OCI-M2 (cell line): ENCODE results near the gene FAM24B.
"Not testable (repeated sequence)": the region's sequence is repeated elsewhere in the genome, so short reads cannot be mapped to it uniquely, and the experiment has no call there.

ENCODE experiments used
- DNase-seq: peaks from one replicate; lab custom pipeline; 2025; ENCODE audit not compliant: unreplicated experiment; lab: John Stamatoyannopoulos, UW

Gene FAM24B

DNA sequence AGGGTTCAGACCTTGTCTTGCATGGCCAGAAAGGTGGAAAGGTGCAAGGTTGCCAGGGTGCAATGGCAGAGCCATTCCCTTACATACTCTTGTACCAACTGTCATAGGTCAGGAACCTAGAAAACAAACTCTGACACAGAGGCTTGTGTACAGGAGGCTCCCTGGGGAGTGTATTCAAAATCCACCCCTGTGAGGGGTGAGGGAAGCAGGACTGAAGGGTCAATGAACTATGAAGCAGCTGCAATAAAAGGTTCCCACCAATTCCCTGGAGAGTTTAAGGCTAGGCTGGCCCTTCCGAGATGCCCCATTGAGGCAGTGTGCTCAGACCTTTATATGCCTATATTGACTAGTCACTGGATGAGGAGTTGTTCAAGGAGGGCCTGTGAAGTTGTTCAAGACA is 19.9 kb downstream of the FAM24B start:
- no peak for DNase-seq

DNA sequence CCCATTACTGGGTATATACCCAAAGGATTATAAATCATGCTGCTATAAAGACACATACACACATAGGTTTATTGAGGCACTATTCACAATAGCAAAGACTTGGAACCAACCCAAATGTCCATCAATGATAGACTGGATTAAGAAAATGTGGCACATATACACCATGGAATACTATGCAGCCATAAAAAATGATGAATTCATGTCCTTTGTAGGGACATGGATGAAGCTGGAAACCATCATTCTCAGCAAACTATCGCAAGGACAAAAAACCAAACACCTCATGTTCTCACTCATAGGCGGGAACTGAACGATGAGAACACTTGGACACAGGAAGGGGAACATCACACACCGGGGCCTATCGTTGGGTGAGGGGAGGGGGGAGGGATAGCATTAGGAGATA is 21.3 kb downstream of the FAM24B start:
- not testable (repeated sequence) for DNase-seq

DNA sequence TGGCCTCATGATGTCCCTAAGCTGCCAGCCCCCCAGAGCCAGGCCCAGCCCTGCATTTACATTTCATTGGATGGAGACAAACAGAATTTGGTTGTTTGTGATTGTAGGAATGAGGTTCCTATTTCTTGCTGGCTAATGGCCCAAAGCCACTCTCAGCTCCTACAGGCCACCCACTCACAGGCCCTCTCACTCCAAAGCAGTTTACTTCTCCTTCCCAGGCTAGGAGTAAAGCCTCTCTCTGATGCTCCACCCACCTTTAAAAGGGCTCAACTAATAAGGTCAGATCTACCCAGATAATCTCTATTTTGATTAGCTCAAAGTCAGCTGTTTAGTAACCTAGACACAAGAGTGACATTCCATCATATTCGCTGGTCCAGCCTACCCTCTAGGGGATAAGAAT is 22.5 kb downstream of the FAM24B start:
- DNase-seq: no peak

- DNase-seq: no peak
Observed at GRCh38 chr10:122855745-122856144, 23.6 kb downstream of the FAM24B start.

GRCh38 chr10:122854648-122855047 is 24.7 kb downstream of the FAM24B start:
- DNase-seq: no peak

DNA sequence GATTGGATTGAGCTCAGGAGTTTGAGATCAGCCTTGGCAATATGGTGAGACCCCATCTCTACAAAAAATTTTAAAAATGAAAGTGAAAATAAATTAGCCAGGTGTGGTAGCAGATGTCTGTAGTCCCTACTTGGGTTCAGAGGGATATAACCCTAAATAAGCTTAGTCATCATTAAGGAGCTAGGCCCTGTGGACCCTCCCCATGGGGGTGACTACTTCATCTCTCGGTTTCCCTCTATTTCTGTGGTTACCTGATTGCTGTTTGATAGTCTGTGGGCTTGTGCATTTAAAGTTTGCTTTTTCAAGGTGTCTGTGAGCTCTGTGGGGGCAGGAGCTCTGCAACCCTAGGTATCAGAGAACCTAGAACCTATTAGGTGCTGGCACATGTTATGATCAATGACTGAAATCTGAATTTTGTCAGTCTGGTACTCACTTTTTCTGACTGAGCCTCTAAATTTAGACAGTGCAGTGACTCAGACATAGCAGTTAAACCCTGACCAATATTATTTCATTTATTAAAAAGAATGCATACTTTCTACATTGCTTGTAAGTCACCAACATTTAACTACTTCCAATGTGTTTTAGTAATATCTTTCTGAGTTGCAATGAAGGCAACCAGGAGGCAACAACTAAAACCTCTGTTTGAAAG is 25.6 kb downstream of the FAM24B start:
- no peak for DNase-seq

DNA sequence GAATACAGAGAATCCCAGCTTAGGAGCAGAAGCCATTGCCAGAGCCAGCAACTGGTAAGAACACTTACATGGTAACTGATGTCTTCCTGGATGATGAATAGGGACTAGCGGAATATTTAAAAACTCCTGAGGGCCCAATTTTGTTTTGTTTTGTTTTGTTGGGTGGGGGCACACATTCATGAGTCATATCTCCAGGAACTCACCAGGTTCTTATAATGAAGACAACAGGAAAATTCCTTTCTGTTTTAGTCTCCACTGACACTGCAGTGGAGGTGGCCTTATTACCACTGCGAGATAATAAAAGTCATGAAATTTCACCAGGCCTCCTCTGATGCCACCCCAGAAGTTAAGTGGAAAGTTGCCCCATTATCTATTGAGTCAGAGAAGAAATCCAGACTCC is 27.1 kb downstream of the FAM24B start:
- no peak for DNase-seq

- DNase-seq: no peak
Observed at GRCh38 chr10:122850705-122851640, 28.4 kb downstream of the FAM24B start.

DNA sequence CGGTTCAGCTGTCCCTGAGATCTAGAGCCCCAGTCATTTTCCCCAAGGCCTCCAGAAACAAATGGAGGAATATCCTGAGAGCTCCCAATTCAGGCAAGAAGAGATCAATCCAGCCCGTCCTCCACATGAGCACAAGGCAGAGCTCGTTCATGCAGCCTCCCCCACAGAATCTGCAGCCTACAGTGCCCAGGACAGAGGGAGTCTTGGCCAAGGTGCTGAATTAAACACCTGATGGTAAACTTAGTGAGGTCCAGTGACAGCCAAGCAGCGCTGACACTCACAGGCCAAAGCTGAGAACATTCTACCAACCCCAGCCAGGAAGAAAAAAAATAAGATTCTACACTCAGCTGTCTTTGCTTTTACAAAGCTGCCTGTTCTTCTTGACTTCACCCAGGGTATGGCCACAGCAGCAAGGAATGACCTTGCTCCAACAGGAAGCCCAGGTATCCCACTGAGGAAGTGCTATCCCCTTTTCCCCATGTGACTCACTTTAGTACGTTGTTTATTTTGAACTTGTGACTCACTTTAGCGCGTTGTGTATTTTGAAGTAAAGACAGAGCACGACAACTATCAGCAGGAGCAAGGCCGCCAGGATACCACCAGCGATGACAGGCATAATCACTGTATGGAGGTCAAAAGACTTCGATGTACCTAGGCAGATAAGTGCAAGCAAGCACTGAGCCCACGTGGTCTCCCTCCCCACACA is 29.3 kb downstream of the FAM24B start:
- no peak for DNase-seq

DNA sequence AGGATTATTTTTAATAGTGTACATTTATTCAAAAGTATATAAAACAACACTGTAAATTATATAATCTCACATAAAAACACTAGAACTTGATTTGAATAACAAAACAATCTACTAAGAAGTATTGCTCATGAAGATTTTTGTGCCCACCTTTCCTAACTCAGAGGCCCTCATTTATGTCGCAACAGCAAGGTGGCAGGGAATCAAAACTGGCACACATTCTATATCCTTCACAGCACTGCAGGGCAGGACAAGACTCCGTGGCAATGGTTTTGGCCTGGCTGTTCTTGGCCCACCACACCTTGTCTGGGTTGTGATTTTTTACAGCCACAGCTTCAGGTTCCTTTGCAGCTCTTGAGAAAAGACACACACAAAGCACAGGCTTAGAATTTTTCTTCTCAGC is 30.3 kb downstream of the FAM24B start:
- no peak for DNase-seq

DNA sequence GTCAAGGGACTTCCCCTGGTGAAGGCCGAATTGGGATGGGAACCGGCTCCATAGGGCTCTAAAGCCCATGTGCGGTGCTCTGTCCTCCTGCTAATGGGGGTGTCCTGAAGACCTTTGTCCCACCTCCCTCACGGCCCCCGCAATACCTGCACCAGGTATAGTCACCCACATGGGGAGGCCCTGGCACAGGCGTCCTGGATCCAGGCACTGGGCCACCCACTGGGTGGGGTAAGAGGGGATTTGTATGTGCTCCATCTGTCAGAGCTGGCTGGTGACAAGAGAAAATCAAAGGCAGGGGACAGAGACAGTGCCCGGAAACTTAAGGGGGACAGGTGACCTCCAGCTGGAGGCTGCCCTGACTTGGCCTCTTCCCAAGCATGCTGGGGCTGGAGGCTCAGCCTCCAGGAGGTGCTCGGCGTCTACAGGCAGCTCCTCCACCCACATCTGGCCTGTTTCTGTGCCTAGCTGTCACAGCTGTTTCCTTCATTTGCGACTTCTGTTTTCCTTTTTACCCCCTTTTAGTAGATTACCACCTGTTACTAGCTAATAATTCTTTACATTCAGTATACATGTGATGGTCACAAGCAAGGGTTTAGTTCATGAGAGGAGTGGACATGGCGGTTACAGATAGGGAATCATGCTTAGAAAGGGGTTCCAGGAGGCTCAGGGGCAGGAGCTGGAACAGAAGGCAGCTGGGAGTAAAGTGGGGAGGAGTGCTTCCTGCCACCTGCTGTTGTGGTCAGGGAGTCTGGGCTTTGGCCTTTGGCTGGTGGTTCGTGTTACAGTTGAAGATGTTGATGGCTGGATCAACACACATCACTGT is 31.4 kb downstream of the FAM24B start:
- no peak for DNase-seq

GRCh38 chr10:122845783-122846332 is 33.5 kb downstream of the FAM24B start, which contains the start of gene CUZD1:
Gene CUZD1 (minus strand): TSS chr10:122845857. CDS start chr10:122845843, 14 bp downstream.
- DNase-seq: no peak

GRCh38 chr10:122844146-122844545 is 35.2 kb downstream of the FAM24B start:
- DNase-seq: no peak

DNA sequence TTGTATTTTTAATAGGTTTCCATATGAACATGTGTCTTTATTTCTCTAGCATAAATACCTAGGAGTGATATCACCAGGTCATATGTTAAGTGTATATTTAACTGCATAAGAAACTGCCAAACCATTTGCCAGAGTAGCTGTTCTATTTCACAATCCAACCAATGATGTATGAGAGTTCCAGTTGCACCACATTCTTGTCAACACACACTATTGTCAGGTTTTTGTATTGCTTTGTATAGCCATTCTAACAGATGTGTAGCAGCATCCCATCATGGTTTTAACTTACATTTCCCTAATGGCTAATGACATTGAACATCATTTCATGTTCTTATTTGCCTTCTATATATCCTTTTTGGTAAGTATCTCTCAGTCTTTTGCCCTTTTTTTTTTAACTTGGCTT is 37.8 kb downstream of the FAM24B start:
- no peak for DNase-seq

DNA sequence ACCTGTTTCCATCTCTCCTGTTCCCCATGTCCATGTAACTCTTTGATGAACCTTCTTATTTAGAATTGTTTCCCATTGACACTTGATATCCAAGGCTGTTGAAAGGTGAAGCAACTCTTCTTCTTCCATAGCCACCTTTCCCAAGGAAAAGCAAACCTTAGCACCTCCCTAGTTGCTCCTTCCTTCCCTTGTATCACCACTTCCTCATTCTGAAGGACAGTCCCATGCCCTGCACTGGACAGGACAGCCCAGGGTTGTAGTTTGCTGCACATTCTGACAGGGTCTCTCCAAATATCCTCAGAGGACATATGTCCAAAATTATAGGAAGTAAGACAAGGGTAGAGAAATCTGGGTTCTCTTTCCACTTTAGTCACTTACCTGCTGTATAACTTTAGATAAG is 39.9 kb downstream of the FAM24B start:
- no peak for DNase-seq

DNA sequence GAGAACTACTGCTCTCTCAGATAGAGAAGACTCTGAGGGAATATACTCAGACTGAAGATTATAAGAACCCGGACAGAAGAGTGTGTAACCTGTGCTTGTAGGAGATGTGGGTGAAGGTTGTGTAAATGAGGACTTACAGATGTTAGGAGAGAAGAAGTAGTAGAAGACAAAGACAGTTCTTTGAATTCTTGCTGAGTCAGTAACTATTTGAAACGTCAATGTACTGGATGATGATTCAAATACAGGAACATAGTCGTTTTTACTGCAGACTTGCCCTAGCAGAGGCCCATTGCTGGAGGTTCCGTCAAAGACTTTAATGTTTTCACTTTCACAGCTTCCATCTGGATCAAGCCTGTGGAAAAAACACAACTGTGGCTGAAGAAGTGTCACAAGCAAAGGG is 40.5 kb downstream of the FAM24B start:
- DNase-seq: no peak

GRCh38 chr10:122835908-122836307 is 43.5 kb downstream of the FAM24B start:
- DNase-seq: no peak

- no peak for DNase-seq
Observed at GRCh38 chr10:122830965-122831353, 48.4 kb downstream of the FAM24B start.

GRCh38 chr10:122830273-122830964 is 49.0 kb downstream of the FAM24B start:
- DNase-seq: no peak

DNA sequence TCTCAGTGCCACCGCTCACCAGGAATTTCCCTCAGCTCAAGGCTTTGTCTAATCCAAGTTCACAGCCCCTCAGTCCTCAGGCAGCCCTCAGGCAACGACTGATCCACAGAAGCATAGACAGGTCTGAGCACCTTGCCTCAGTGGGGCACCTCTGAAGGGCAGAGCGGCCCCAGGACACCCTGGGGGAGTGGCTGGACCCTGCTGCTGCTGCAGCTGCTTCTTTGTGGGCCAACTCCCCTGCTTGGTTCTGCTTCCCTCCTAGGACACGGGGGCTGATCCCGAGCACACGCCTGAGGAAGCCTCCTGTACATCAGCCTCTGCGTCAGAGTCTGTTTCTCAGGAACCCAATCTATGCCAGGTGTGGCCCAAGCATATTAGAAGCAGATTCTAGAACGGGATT is 49.9 kb downstream of the FAM24B start:
- DNase-seq: no peak
